OCI-LY7 (cell line): ENCODE measurements around the gene TAF13. TPM values are rescaled to one million over a fixed set of nuclear protein-coding genes. Genes with fewer than 3 reads are reported as not detected.

ENCODE experiments used
- BruUV-seq: library from RNA; stranded (reverse); fragments of 400-500 nt; replicated peaks from 2 replicates; lab custom pipeline; 2021; lab: Mats Ljungman, UMichigan
- CTCF ChIA-PET: fragments of 300-600 bp; sonication (Branson Sonifier 250); formaldehyde crosslinking; loops from one replicate; lab custom pipeline; 2022; ENCODE audit warnings: antibody characterized with exemption; ENCODE audit not compliant: unreplicated experiment; lab: Charles Lee
- POLR2A ChIA-PET: fragments of 300-600 bp; sonication (Branson Sonifier 250); formaldehyde crosslinking; loops from one replicate; lab custom pipeline; 2022; ENCODE audit warnings: antibody characterized with exemption; lab: Charles Lee
- DNase-seq: peaks from one replicate; pipeline ENCODE4 v3.0.0-alpha.2; 2015; ENCODE audit warnings: low spot score
- H2AFZ ChIP-seq: fragments of 200-600 bp; sonication (generic), shearing (Covaris generic); 2 replicates; pipeline ENCODE4 v1.6.1; 2014; ENCODE audit warnings: mild to moderate bottlenecking, antibody characterized with exemption, low read length, moderate library complexity
- H3K27ac ChIP-seq: fragments of 200-600 bp; sonication (generic); 2 replicates; pipeline ENCODE4 v1.5.1; 2014; ENCODE audit warnings: mixed run types, low read depth, mild to moderate bottlenecking, moderate library complexity, low read length, inconsistent platforms; ENCODE audit not compliant: poor library complexity, severe bottlenecking
- H3K36me3 ChIP-seq: fragments of 200-600 bp; sonication (generic); 2 replicates; pipeline ENCODE4 v1.6.1; 2014; ENCODE audit warnings: mild to moderate bottlenecking, antibody characterized with exemption, low read length, moderate library complexity, mixed read lengths; ENCODE audit not compliant: insufficient read depth
- H3K4me1 ChIP-seq: fragments of 200-600 bp; sonication (generic); 2 replicates; pipeline ENCODE4 v1.5.1; 2014; ENCODE audit warnings: mild to moderate bottlenecking, low read length; ENCODE audit not compliant: insufficient read depth, poor library complexity, severe bottlenecking
- H3K4me2 ChIP-seq: fragments of 200-600 bp; sonication (generic); 2 replicates; pipeline ENCODE4 v1.6.1; 2014; ENCODE audit warnings: mild to moderate bottlenecking, low read length
- H3K4me3 ChIP-seq: fragments of 200-600 bp; sonication (generic); 2 replicates; pipeline ENCODE4 v1.5.1; 2014; ENCODE audit warnings: mild to moderate bottlenecking, low read depth, low read length; ENCODE audit not compliant: poor library complexity, severe bottlenecking
- H3K79me2 ChIP-seq: fragments of 200-600 bp; sonication (generic); 2 replicates; pipeline ENCODE4 v1.6.1; 2016; ENCODE audit warnings: low read depth, mild to moderate bottlenecking, low read length, moderate library complexity, mixed read lengths; ENCODE audit not compliant: insufficient read depth
- H3K9me2 ChIP-seq: fragments of 200-600 bp; sonication (generic); 2 replicates; pipeline ENCODE4 v1.6.1; 2016; ENCODE audit warnings: mild to moderate bottlenecking, low read length, mixed read lengths; ENCODE audit not compliant: insufficient read depth
- H3K9me3 ChIP-seq: fragments of 200-600 bp; sonication (generic); 2 replicates; pipeline ENCODE4 v1.6.1; 2014; ENCODE audit warnings: mild to moderate bottlenecking, mixed run types, low read length, mixed read lengths
- H4K20me1 ChIP-seq: fragments of 200-600 bp; sonication (generic); 2 replicates; pipeline ENCODE4 v1.6.1; 2014; ENCODE audit warnings: mild to moderate bottlenecking, antibody characterized with exemption, low read length, moderate library complexity, mixed read lengths; ENCODE audit not compliant: insufficient read depth
- EZH2phosphoT487 ChIP-seq: fragments of 200-600 bp; sonication (generic); IDR thresholded peaks from 2 replicates; pipeline ENCODE4 v1.6.1; 2018; ENCODE audit warnings: low read depth, borderline replicate concordance, mild to moderate bottlenecking, mixed run types, antibody characterized with exemption, low read length, moderate library complexity, mixed read lengths
- intact Hi-C: fragments of 100-400 bp; cut with micrococcal nuclease; formaldehyde crosslinking; loops from one replicate; pipeline ENCODE4 v1.10.0; 2022; ENCODE audit not compliant: unreplicated experiment
- total RNA-seq, 2 experiments: library from RNA; depleted of rRNA in 1 of 2; stranded (reverse); fragments of >200 nt in 1 of 2; shearing (Covaris generic) in 1 of 2; gene quantifications; 2 replicates each; pipeline ENCODE4 v1.2.3, GENCODE V29; 2014 to 2022
- TF ChIP-seq, protein P1 (sequence below): fragments of 200-600 bp; sonication (generic); conservative IDR thresholded peaks from 2 replicates; pipeline ENCODE4 v1.5.1; 2014; ENCODE audit warnings: mild to moderate bottlenecking, antibody characterized with exemption, low read length, moderate library complexity, mixed read lengths

TAF13 gene
- total RNA-seq, 2 experiments from 2014 or later: 8.3 to 27.2 TPM

DNA sequence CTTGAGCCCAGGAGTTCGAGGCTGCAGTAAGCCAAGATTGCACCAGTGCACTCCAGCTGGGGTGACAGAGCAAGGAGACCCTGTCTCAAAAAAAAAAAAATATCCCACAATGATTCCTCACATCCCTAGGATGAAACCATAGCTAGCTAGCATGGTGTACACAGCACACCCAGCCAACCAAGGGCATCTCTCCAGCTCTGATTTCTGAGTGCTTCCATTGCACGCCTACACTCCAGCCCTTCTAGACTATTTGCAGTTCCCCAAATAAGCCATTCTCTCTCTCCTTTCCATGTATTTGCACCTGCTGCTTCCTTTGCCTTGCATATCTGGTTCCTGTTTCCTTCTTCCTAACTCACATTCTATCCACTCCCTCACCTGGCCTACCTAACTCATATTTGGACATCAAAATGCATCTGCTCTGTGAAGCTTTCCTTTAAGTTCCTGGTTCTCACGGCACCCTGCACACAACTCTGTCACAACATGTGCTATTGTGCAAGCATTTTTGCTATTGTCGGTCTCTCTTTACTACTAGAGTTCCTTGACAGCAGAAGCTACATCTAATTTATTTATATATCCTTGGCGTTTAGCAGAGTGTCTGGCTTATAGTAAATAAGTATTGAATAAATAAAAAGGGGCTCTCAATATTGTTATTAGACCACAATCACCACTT, 35.7 kb upstream of the TAF13 start:
- H3K27ac ChIP-seq: no peak overlapping the region
- H3K36me3 ChIP-seq: no peaks in the 10 kb centered on the region
- no peak overlapping the region for H2AFZ ChIP-seq
- intact Hi-C loops: loop anchor here (1.0 kb wide), 3 partner anchors 11 to 283 kb away; no protein-coding TSS in a partner anchor
- no peak overlapping the region for H3K4me3 ChIP-seq
- H3K4me2 ChIP-seq: no peak overlapping the region
- no peaks in the 10 kb centered on the region for H3K9me3 ChIP-seq
- BruUV-seq: no TSS peak
- no peaks in the 10 kb centered on the region for H3K79me2 ChIP-seq
- no peaks in the 10 kb centered on the region for H4K20me1 ChIP-seq
- ChIA-PET POLR2A (interaction anchor here (2.3 kb wide), 1 partner anchor 11 kb away, joined by 15 read pairs; no protein-coding TSS in a partner anchor), CTCF (no interaction called here)
- H3K4me1 ChIP-seq: peaks cover 13% of the 10 kb centered on the region
- no peaks in the 10 kb centered on the region for H3K9me2 ChIP-seq
- TF ChIP-seq EZH2phosphoT487: no peak
- TF ChIP-seq, protein P1, sequence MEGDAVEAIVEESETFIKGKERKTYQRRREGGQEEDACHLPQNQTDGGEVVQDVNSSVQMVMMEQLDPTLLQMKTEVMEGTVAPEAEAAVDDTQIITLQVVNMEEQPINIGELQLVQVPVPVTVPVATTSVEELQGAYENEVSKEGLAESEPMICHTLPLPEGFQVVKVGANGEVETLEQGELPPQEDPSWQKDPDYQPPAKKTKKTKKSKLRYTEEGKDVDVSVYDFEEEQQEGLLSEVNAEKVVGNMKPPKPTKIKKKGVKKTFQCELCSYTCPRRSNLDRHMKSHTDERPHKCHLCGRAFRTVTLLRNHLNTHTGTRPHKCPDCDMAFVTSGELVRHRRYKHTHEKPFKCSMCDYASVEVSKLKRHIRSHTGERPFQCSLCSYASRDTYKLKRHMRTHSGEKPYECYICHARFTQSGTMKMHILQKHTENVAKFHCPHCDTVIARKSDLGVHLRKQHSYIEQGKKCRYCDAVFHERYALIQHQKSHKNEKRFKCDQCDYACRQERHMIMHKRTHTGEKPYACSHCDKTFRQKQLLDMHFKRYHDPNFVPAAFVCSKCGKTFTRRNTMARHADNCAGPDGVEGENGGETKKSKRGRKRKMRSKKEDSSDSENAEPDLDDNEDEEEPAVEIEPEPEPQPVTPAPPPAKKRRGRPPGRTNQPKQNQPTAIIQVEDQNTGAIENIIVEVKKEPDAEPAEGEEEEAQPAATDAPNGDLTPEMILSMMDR: no peak
- no peak for DNase-seq

DNA sequence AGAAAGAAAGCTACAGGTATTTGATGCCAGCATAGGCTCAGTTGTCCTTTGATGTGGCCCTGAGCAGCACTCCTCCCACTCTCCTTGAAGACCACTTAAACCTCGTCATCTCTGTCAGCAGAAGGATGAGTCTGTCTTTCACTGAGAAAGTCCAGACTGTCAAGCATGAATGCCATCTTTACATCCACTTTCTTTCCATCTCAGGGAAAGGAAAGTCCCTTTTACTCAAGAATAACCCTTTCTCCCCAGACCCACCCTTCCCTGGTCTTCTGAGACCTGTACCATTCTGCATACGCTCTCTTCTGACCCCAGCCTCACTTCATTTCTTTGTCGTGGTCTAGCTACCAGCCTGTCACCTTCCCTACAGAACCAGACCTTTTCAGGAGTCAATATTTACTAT, 34.1 kb upstream of the TAF13 start:
- BruUV-seq: no TSS peak
- CTCF ChIA-PET: no interaction called here
- no peaks in the 10 kb centered on the region for H3K79me2 ChIP-seq
- no peak overlapping the region for H3K27ac ChIP-seq
- H3K9me3 ChIP-seq: no peaks in the 10 kb centered on the region
- H3K4me2 ChIP-seq: no peak overlapping the region
- H2AFZ ChIP-seq: no peak overlapping the region
- POLR2A ChIA-PET: interaction anchor here (0.6 to 2.3 kb wide), 4 partner anchors 10 to 544 kb away, joined by 3 to 15 read pairs (median 4); no protein-coding TSS in a partner anchor
- H3K4me1 ChIP-seq: peaks cover 13% of the 10 kb centered on the region
- H3K9me2 ChIP-seq: no peaks in the 10 kb centered on the region
- no peak overlapping the region for H3K4me3 ChIP-seq
- no peak for TF ChIP-seq EZH2phosphoT487
- TF ChIP-seq, protein P1: no peak
- intact Hi-C loops: loop anchor here (10.0 kb wide), 3 partner anchors 285 to 415 kb away; partner anchors contain the start of genes PRPF38B, PSMA5 and SORT1
- DNase-seq: no peak
- H3K36me3 ChIP-seq: no peaks in the 10 kb centered on the region
- peaks cover 4% of the 10 kb centered on the region; the same call in 1 of the 2 replicates for H4K20me1 ChIP-seq

DNA sequence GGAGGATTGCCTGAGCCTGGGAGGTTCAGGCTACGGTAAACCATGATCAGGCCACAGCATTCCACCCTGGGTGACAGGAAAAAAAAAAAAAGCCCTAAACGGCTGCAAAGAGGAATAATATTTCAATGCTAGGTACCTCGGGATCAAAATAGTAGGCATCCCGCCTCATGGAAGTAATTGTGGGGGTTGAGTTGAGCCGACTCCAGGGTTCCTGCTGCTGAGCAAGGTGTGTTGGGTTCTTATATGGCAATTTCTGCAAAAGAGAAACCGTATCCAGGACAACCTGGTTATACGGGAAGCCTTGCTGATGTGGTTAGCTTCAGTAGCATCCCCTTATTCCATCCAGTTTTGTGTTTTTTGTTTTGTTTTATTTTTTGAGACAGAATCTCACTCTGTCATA, 32.0 kb upstream of the TAF13 start:
- Histone ChIP-seq H3K4me3 (no peak overlapping the region), H4K20me1 (peaks cover 4% of the 10 kb centered on the region; the same call in 1 of the 2 replicates), H3K4me2 (no peak overlapping the region), H3K36me3 (peaks cover 7% of the 10 kb centered on the region), H3K9me2 (no peaks in the 10 kb centered on the region), H2AFZ (no peak overlapping the region), H3K9me3 (no peaks in the 10 kb centered on the region), H3K79me2 (no peaks in the 10 kb centered on the region), H3K27ac (no peak overlapping the region), H3K4me1 (peaks cover 11% of the 10 kb centered on the region)
- no TSS peak for BruUV-seq
- intact Hi-C loops: loop anchor here (10.0 kb wide), 3 partner anchors 287 to 413 kb away; partner anchors contain the start of genes PRPF38B, PSMA5 and SORT1
- no peak for DNase-seq
- TF ChIP-seq, protein P1: no peak
- no peak for TF ChIP-seq EZH2phosphoT487
- ChIA-PET POLR2A (interaction anchor here (0.7 to 1.1 kb wide), 4 partner anchors 16 to 280 kb away, joined by 3 to 5 read pairs (median 4); no protein-coding TSS in a partner anchor), CTCF (no interaction called here)
